HL-60 (cell line): ENCODE measurements around the gene HSPA6.
A peak's percentile ranks its signal among the peaks of the same experiment; 100 is the strongest.

ENCODE experiments used
- DNase-seq, 2 experiments: peaks; one replicate each; pipeline ENCODE4 v3.0.0-alpha.2; 2010 to 2020; ENCODE audit warnings: low read depth in 1 of 2, low spot score in 1 of 2
- H3K27ac ChIP-seq: fragments of 250-450 bp; sonication (Bioruptor Pico); replicated peaks from 2 replicates; pipeline ENCODE4 v1.5.1; 2020; ENCODE audit warnings: mild to moderate bottlenecking, moderate library complexity
- H3K27me3 ChIP-seq: fragments of 250-450 bp; sonication (Bioruptor Pico); 2 replicates; pipeline ENCODE4 v1.5.1; 2021; ENCODE audit warnings: mild to moderate bottlenecking, moderate library complexity; ENCODE audit not compliant: insufficient read depth, poor library complexity, severe bottlenecking
- H3K4me3 ChIP-seq: replicated peaks from 2 replicates; pipeline ENCODE4 v1.5.1; 2011; ENCODE audit warnings: mild to moderate bottlenecking, control low read depth, low read length; ENCODE audit not compliant: insufficient read depth
- GABPA ChIP-seq: IDR thresholded peaks from 2 replicates; pipeline ENCODE4 v1.6.1; 2012; ENCODE audit warnings: low read depth
- POLR2AphosphoS5 ChIP-seq: IDR thresholded peaks from 2 replicates; pipeline ENCODE4 v1.6.1; 2012; ENCODE audit warnings: low read depth
- SPI1 ChIP-seq: IDR thresholded peaks from 2 replicates; pipeline ENCODE4 v1.6.1; 2012; ENCODE audit warnings: low read depth, mild to moderate bottlenecking, borderline replicate concordance
- TF ChIP-seq, protein P1 (sequence below): IDR thresholded peaks from one replicate; pipeline ENCODE4 v1.5.1; 2011; ENCODE audit warnings: low read length, control low read depth, inconsistent platforms; ENCODE audit not compliant: insufficient read depth
- TF ChIP-seq, protein P2 (sequence below): IDR thresholded peaks from 2 replicates; pipeline ENCODE4 v1.6.1; 2012; ENCODE audit warnings: low read depth; ENCODE audit not compliant: insufficient replicate concordance

Gene HSPA6

GRCh38 chr1:161495490-161495889 lies 28.9 kb upstream of the HSPA6 start:
- TF ChIP-seq GABPA (no peak), SPI1 (peak; percentile 40; the same call in 1 of the 2 replicates)
- no peak for DNase-seq
- Histone ChIP-seq H3K27ac (no peak overlapping the region), H3K4me3 (no peak overlapping the region), H3K27me3 (no peaks in the 10 kb centered on the region)

DNA sequence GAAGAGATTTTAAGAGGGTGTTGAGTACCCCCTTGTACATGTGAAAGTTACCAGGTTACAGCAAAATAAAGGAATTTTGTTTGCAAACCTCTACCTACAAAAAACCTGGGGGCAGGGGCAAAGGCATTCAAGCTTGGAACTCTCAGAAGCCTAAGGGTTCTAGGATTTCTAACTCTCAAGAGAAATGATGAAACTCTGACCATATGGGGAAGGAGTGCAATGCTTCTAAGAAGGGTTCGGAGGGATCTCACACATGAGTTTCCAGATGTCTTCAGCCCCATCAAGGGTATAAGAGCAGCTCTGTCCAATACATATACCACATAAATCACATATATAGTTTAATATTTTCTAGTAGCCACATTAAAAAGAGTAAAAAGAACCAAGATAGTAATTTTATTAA lies 26.4 kb upstream of the HSPA6 start:
- no peaks in the 10 kb centered on the region for H3K27me3 ChIP-seq
- H3K4me3 ChIP-seq: no peak overlapping the region
- peak; percentile 34 to 45 for DNase-seq
- TF ChIP-seq POLR2AphosphoS5 (no peak), GABPA (no peak), SPI1 (no peak)
- TF ChIP-seq, protein P1, sequence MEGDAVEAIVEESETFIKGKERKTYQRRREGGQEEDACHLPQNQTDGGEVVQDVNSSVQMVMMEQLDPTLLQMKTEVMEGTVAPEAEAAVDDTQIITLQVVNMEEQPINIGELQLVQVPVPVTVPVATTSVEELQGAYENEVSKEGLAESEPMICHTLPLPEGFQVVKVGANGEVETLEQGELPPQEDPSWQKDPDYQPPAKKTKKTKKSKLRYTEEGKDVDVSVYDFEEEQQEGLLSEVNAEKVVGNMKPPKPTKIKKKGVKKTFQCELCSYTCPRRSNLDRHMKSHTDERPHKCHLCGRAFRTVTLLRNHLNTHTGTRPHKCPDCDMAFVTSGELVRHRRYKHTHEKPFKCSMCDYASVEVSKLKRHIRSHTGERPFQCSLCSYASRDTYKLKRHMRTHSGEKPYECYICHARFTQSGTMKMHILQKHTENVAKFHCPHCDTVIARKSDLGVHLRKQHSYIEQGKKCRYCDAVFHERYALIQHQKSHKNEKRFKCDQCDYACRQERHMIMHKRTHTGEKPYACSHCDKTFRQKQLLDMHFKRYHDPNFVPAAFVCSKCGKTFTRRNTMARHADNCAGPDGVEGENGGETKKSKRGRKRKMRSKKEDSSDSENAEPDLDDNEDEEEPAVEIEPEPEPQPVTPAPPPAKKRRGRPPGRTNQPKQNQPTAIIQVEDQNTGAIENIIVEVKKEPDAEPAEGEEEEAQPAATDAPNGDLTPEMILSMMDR: no peak
- TF ChIP-seq, protein P2, sequence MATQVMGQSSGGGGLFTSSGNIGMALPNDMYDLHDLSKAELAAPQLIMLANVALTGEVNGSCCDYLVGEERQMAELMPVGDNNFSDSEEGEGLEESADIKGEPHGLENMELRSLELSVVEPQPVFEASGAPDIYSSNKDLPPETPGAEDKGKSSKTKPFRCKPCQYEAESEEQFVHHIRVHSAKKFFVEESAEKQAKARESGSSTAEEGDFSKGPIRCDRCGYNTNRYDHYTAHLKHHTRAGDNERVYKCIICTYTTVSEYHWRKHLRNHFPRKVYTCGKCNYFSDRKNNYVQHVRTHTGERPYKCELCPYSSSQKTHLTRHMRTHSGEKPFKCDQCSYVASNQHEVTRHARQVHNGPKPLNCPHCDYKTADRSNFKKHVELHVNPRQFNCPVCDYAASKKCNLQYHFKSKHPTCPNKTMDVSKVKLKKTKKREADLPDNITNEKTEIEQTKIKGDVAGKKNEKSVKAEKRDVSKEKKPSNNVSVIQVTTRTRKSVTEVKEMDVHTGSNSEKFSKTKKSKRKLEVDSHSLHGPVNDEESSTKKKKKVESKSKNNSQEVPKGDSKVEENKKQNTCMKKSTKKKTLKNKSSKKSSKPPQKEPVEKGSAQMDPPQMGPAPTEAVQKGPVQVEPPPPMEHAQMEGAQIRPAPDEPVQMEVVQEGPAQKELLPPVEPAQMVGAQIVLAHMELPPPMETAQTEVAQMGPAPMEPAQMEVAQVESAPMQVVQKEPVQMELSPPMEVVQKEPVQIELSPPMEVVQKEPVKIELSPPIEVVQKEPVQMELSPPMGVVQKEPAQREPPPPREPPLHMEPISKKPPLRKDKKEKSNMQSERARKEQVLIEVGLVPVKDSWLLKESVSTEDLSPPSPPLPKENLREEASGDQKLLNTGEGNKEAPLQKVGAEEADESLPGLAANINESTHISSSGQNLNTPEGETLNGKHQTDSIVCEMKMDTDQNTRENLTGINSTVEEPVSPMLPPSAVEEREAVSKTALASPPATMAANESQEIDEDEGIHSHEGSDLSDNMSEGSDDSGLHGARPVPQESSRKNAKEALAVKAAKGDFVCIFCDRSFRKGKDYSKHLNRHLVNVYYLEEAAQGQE: no peak
- no peak overlapping the region for H3K27ac ChIP-seq

- no peak for DNase-seq
- Histone ChIP-seq H3K27me3 (no peaks in the 10 kb centered on the region), H3K4me3 (no peak overlapping the region), H3K27ac (no peak overlapping the region)
- TF ChIP-seq, protein P2: no peak
- TF ChIP-seq POLR2AphosphoS5: no peak
- no peak for TF ChIP-seq SPI1
- TF ChIP-seq, protein P1: no peak
Observed at GRCh38 chr1:161498646-161499045, 25.7 kb upstream of the HSPA6 start.

- Histone ChIP-seq H3K27ac (peak overlapping the region; percentile 22), H3K27me3 (no peaks in the 10 kb centered on the region), H3K4me3 (no peak overlapping the region)
- DNase-seq: peak in 1 of 2 experiments; percentile 65
- no peak for TF ChIP-seq POLR2AphosphoS5
- no peak for TF ChIP-seq GABPA
- peak; percentile 71 for TF ChIP-seq SPI1
- TF ChIP-seq, protein P2: no peak
Observed at GRCh38 chr1:161499099-161500039, 25.0 kb upstream of the HSPA6 start.
